Psoas muscle (tissue), 8 donors: ENCODE results near the gene NXT1. TPM values are rescaled to one million over a fixed set of nuclear protein-coding genes. Genes with fewer than 3 reads are reported as not detected.
A peak's percentile ranks its signal among the peaks of the same experiment; 100 is the strongest.

Source experiments
- ATAC-seq, 4 donors: fragments of 200-7000 bp; cut with Tn5 transposase; one replicate each; pipeline ENCODE4 v1.9.1; 2020; ENCODE audit warnings: moderate library complexity in 3 of 4, mild to moderate bottlenecking in 2 of 4
- DNase-seq, 2 donors: peaks; one replicate each; pipeline ENCODE4 v3.0.0-alpha.2; 2020
- H3K27ac ChIP-seq: fragments of 200-600 bp; one replicate; pipeline ENCODE4 v1.8.0; 2022
- H3K27me3 ChIP-seq, 3 donors: fragments of 200-600 bp in 1 of 3; one replicate each; pipeline versions ENCODE4 v1.6.1 to v1.8.0; 2013 to 2022; ENCODE audit warnings: low read length in 2 of 3, mild to moderate bottlenecking in 2 of 3, moderate library complexity in 1 of 3; ENCODE audit not compliant: insufficient read depth in 3 of 3
- H3K36me3 ChIP-seq, 2 donors: fragments of 200-600 bp in 1 of 2; one replicate each; pipeline versions ENCODE4 v1.6.1 to v1.8.0; 2013 to 2022; ENCODE audit warnings: low read depth in 1 of 2, mild to moderate bottlenecking in 1 of 2, moderate library complexity in 1 of 2; ENCODE audit not compliant: insufficient read depth in 1 of 2
- H3K4me1 ChIP-seq: fragments of 200-600 bp; one replicate; pipeline ENCODE4 v1.8.0; 2022
- H3K4me3 ChIP-seq: fragments of 200-600 bp; one replicate; pipeline ENCODE4 v1.8.0; 2022; ENCODE audit warnings: mild to moderate bottlenecking
- H3K9me3 ChIP-seq: fragments of 200-600 bp; one replicate; pipeline ENCODE4 v1.8.0; 2022
- WGBS, 3 donors: extraction: QIAGEN DNeasy Blood & Tissue Kit; methylation state at CpG; one replicate each; pipeline versions ENCODE4 v1.1.6 to v1.1.7; 2013; 5-methylcytosine and 5-hydroxymethylcytosine counted together
- intact Hi-C, 2 donors: fragments of 100-400 bp; cut with DNase I; formaldehyde crosslinking; loops; one replicate each; pipeline versions ENCODE4 v1.11.0 to v1.14.2; 2022
- polyA plus RNA-seq, 3 donors: library from polyadenylated mRNA; stranded (reverse); fragments of 200-250 nt; gene quantifications; one replicate each; pipeline ENCODE4 v1.2.3, GENCODE V29; 2013
- total RNA-seq, 4 donors: library from RNA; stranded (reverse); fragmentation: NEBNext Ultra II Directional in 2 of 4; extraction: Animal tissue kit (Norgen Biotek cat#: 25700) in 2 of 4; gene quantifications; one replicate each; pipeline versions ENCODE4 v1.2.1 to v1.2.4, GENCODE V29; 2021 to 2023
- TF ChIP-seq, protein P1 (sequence below): fragments of 200-600 bp; IDR thresholded peaks from one replicate; pipeline ENCODE4 v1.8.0; 2022; ENCODE audit warnings: antibody characterized with exemption
- donor health status: healthy with polysubstance abuse.
- donor health status: DM: no; HTN: no; CAD: no; lungs with moderate emphysema.
- donor health status: Bipolar disorder and iron deficiency.
- donor health status: healthy.
- donor health status: DM: yes; HTN: yes; CAD: no.
- donor health status: DM: no; HTN: no; CAD: no.
- donor health status: DM: no; HTN: no; CAD: no.
- donor health status: DM: yes; HTN: yes; CAD: no.

Gene NXT1
- total and polyA plus RNA-seq, 7 donors: 6.7 to 29.9 (median 11.4) TPM

DNA sequence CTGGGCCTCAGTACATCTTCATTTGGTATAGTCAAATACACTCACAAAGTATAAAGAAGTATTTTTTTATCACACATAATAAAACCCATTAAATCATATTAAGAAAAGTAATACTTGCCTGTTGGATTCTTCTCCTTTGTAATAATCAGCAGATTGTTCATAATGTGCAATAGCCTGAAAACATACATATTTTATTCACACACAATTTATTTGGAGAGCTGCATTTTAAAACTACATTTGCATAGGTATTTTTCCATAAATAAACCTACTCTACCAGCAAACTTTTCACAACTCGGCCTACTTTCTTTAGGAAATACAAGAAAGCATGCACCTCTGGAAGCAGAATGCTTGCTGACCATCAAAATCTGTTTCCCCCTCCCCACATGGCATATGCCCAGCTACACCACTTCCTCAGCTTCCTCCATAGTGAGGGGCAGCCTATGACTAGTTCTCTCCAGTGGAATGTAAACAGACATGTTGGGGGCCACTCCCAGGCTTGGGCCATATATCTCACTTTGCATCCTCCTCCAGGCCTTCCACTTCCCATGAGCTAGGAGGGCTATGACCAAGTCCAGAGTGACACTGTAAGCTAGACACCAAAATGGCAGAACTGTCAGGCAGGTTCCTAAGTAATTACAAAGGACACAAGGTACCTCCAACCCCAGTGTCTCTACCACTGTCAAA lies 39.6 kb downstream of the NXT1 start:
- peaks cover 27% of the 10 kb centered on the region for H3K4me1 ChIP-seq
- no peaks in the 10 kb centered on the region for H3K27me3 ChIP-seq
- peaks cover 4 to 61% of the 10 kb centered on the region in 2 donors for H3K36me3 ChIP-seq
- intact Hi-C loops: no loop called here
- H3K27ac ChIP-seq: no peak overlapping the region
- H3K9me3 ChIP-seq: no peaks in the 10 kb centered on the region
- TF ChIP-seq, protein P1, sequence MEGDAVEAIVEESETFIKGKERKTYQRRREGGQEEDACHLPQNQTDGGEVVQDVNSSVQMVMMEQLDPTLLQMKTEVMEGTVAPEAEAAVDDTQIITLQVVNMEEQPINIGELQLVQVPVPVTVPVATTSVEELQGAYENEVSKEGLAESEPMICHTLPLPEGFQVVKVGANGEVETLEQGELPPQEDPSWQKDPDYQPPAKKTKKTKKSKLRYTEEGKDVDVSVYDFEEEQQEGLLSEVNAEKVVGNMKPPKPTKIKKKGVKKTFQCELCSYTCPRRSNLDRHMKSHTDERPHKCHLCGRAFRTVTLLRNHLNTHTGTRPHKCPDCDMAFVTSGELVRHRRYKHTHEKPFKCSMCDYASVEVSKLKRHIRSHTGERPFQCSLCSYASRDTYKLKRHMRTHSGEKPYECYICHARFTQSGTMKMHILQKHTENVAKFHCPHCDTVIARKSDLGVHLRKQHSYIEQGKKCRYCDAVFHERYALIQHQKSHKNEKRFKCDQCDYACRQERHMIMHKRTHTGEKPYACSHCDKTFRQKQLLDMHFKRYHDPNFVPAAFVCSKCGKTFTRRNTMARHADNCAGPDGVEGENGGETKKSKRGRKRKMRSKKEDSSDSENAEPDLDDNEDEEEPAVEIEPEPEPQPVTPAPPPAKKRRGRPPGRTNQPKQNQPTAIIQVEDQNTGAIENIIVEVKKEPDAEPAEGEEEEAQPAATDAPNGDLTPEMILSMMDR: no peak
- DNase-seq: no peak
- H3K4me3 ChIP-seq: no peak overlapping the region
- WGBS, 3 donors: 85 to 100% (median 93%) methylated on average over 1 of the region's 1 CpG
- ATAC-seq: no peak

DNA sequence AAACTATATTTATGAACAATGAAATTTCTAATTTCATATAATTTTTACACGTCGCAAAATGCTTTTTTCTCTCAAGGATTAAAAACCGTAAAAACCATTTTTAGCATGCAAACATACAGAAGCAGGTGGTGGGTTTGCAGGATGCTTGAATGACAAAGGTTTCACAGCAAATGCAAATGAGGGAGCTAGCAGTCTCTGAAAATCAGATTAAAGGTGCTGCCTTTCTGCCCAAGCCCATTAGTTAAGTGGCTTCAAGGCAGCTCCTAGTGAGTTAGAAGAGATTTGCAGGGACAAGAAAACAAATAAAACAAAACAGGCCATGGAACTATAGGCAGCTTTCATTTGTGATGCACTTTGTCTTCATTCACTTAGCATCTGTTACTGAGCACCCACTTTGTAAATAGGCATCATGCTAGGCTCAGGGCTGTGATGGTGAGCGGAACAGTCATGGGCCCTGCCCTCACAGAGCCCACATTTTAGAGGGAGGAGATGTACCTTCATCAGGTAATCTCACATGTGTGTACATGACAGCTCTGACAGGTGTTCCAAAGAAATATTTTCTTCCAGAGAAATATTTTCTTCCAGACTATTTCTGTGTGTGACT lies 41.2 kb downstream of the NXT1 start:
- peaks cover 4 to 55% of the 10 kb centered on the region in 2 donors for H3K36me3 ChIP-seq
- ATAC-seq (no peak), DNase-seq (no peak)
- TF ChIP-seq, protein P1: no peak
- H3K9me3 ChIP-seq: no peaks in the 10 kb centered on the region
- 77 to 90% (median 89%) methylated on average over 4 of the region's 4 CpGs for WGBS, 3 donors
- H3K27me3 ChIP-seq: no peaks in the 10 kb centered on the region
- intact Hi-C loops: no loop called here
- no peak overlapping the region for H3K27ac ChIP-seq
- H3K4me3 ChIP-seq: no peak overlapping the region
- peaks cover 32% of the 10 kb centered on the region for H3K4me1 ChIP-seq

DNA sequence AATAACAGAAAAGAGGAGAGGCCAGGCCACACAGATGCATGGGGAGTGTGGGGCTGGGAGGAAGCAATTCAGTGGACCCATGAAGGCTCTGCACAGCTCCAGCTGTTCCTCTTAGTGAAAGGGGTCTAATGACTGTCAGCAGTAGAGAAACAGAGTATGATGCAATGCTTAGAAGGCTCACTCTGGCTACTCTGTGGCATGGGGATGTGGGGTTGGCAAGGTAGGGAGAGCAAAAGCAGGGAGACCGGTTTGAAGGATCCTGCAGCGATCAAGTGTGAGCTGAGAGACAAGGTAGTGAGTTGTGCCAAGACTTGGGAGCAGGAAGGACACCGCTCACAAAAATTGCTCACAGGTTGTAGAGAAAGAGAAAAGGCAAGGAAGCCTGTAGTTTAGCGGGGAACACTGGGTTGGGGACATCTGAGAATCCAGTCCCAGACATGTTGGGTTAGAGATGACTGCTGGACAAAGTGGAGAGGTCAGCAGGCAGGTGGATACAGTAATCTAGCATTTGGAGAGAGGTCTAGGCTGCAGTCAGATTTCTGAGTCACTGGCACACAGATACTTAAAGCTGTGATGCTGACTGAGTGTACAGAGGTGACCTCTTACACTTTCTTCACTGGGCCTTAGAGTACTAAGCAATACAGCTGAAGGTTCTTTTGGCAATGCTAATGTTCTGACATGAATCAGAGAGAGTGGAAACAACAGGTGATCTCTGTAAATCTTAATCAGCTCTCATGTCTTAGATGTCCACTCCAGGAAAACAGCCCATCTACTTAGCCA lies 43.6 kb downstream of the NXT1 start:
- Histone ChIP-seq H3K4me1 (peaks cover 37% of the 10 kb centered on the region), H3K4me3 (no peak overlapping the region), H3K27me3 (no peaks in the 10 kb centered on the region), H3K27ac (peak overlapping the region; percentile 77), H3K36me3 (peaks cover 0 to 54% of the 10 kb centered on the region in 2 donors), H3K9me3 (no peaks in the 10 kb centered on the region)
- TF ChIP-seq, protein P1: no peak
- intact Hi-C loops: no loop called here
- WGBS, 3 donors: 61 to 95% (median 76%) methylated on average over 4 of the region's 4 CpGs
- peak; percentile 90 to 97 (median 96) for ATAC-seq
- no peak for DNase-seq

DNA sequence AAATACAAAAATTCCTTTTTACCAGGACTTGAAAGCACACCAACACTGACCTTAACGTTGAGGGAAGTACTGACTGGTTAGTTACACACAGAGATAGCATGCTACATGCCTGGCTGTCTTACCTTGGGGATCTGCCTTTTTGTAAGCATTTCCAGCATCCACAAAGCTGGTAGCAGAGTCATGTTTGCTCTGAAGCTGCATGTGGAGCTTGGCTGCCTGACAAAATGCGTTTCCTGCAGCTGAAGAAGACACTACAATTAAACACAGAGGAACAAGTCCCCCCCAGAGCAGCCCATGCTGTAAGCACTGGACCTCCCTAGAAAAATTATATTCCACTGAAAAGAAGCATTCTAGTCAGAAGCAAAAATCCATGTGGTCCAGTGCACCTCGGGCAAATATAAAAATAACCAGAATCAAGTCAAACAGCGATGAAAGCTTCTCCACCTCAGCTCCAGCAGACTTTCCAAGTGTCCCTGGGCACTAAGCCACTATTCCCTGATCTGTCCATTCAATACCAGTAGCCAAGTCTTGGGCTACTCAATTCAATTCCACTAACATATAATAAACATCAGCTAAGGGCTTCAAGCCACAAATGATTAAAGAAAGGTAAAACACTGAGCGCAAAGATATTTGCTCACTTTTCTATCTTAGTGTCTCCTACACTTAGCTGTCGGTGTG lies 46.5 kb downstream of the NXT1 start:
- TF ChIP-seq, protein P1: no peak
- DNase-seq (no peak), ATAC-seq (no peak)
- Histone ChIP-seq H3K27ac (no peak overlapping the region), H3K4me1 (peaks cover 46% of the 10 kb centered on the region), H3K4me3 (no peak overlapping the region), H3K36me3 (peaks cover 0 to 25% of the 10 kb centered on the region in 2 donors), H3K27me3 (no peaks in the 10 kb centered on the region), H3K9me3 (no peaks in the 10 kb centered on the region)
- WGBS, 3 donors: 50 to 62% (median 52%) methylated on average over 6 of the region's 6 CpGs
- intact Hi-C loops: loop anchor here in 1 of 2 donors (5.0 kb wide), 1 partner anchor 35 kb away; the partner anchor contains the start of gene GZF1
